ENCODE data around the gene PCDHGC4. TPM values are rescaled to one million over a fixed set of nuclear protein-coding genes. Genes with fewer than 3 reads are reported as not detected.

The PCDHGC4 gene
- 1.7 TPM for polyA plus RNA-seq
- long read RNA-seq, donor 1, full-length matches to known transcripts, result 2 of 2 reads
- long read RNA-seq, donor 1, partial matches to known transcripts, result 0 of 2 reads
- long read RNA-seq, donor 1, other reads (novel, unspliced or antisense), result 0 of 2 reads
- long read RNA-seq, donor 2, full-length matches to known transcripts, result 3 of 3 reads
- long read RNA-seq, donor 2, partial matches to known transcripts, result 0 of 3 reads
- long read RNA-seq, donor 2, other reads (novel, unspliced or antisense), result 0 of 3 reads
- long read RNA-seq, donor 3, partial matches to known transcripts, result 0 of 1 reads
- long read RNA-seq, donor 3, other reads (novel, unspliced or antisense), result 0 of 1 reads
- long read RNA-seq, donor 4, result 0 reads
- long read RNA-seq, donor 5, partial matches to known transcripts, result 0 of 1 reads
- long read RNA-seq, donor 5, other reads (novel, unspliced or antisense), result 0 of 1 reads
- long read RNA-seq, donor 6, partial matches to known transcripts, result 0 of 3 reads
- long read RNA-seq, donor 6, other reads (novel, unspliced or antisense), result 0 of 3 reads
- long read RNA-seq, donor 7, full-length matches to known transcripts, result 4 of 4 reads
- long read RNA-seq, donor 7, partial matches to known transcripts, result 0 of 4 reads
- long read RNA-seq, donor 7, other reads (novel, unspliced or antisense), result 0 of 4 reads
- long read RNA-seq, donor 8, full-length matches to known transcripts, result 4 of 4 reads
- long read RNA-seq, donor 8, partial matches to known transcripts, result 0 of 4 reads
- long read RNA-seq, donor 8, other reads (novel, unspliced or antisense), result 0 of 4 reads
- long read RNA-seq, donor 9, partial matches to known transcripts, result 0 of 2 reads
- long read RNA-seq, donor 9, other reads (novel, unspliced or antisense), result 0 of 2 reads
- long read RNA-seq, donor 10, result 0 reads
- long read RNA-seq, donor 11, partial matches to known transcripts, result 0 of 2 reads
- long read RNA-seq, donor 11, other reads (novel, unspliced or antisense), result 0 of 2 reads

- DNase-seq, result no peak
- Histone ChIP-seq H3K36me3 (ENCODE audit: control insufficient read depth, insufficient read depth, low read length) (peaks cover 14% of the 10 kb centered on the region), H3K27ac (ENCODE audit: low read length) (no peak within 1 kb of the TSS), H3K27me3 (ENCODE audit: control insufficient read depth, insufficient read depth, low read length) (peaks cover 57% of the 10 kb centered on the region), H3K4me1 (ENCODE audit: control insufficient read depth, insufficient read depth, low read length) (no peaks in the 10 kb centered on the region), H3K4me3 (ENCODE audit: low read length) (peak within 1 kb of the TSS; percentile 7), H3K9me3 (ENCODE audit: control insufficient read depth, low read depth, low read length) (no peaks in the 10 kb centered on the region)
- no CpG with 5 or more reads among the region's 39 CpGs for WGBS (ENCODE audit: insufficient coverage, low lambda C conversion rate)
Observed at GRCh38 chr5:141484641-141485311, at the start of gene PCDHGC4. PCDHGC4 (plus strand) TSS chr5:141485030; CDS start chr5:141485174, 144 bp downstream.

GRCh38 chr5:141437221-141437620 is 47.6 kb upstream of the PCDHGC4 start:
- 89% methylated on average over 1 of the region's 2 CpGs for whole genome bisulfite sequencing (ENCODE audit: insufficient coverage, low lambda C conversion rate)
- DNase-seq, result no peak
- Histone ChIP-seq H3K4me3 (ENCODE audit: low read length) (no peak overlapping the region), H3K9me3 (ENCODE audit: control insufficient read depth, low read depth, low read length) (peaks cover 34% of the 10 kb centered on the region), H3K27ac (ENCODE audit: low read length) (no peak overlapping the region), H3K4me1 (ENCODE audit: control insufficient read depth, insufficient read depth, low read length) (no peaks in the 10 kb centered on the region), H3K27me3 (ENCODE audit: control insufficient read depth, insufficient read depth, low read length) (peaks cover 9% of the 10 kb centered on the region), H3K36me3 (ENCODE audit: control insufficient read depth, insufficient read depth, low read length) (no peaks in the 10 kb centered on the region)

- no peaks in the 10 kb centered on the region for H3K27me3 ChIP-seq (ENCODE audit: control insufficient read depth, insufficient read depth, low read length)
- H3K4me3 ChIP-seq (ENCODE audit: low read length), result no peak overlapping the region
- peaks cover 21% of the 10 kb centered on the region for H3K9me3 ChIP-seq (ENCODE audit: control insufficient read depth, low read depth, low read length)
- no peak for DNase-seq
- H3K27ac ChIP-seq (ENCODE audit: low read length), result no peak overlapping the region
- no peaks in the 10 kb centered on the region for H3K4me1 ChIP-seq (ENCODE audit: control insufficient read depth, insufficient read depth, low read length)
- WGBS (ENCODE audit: insufficient coverage, low lambda C conversion rate), result no CpG with 5 or more reads among the region's 10 CpGs
- no peaks in the 10 kb centered on the region for H3K36me3 ChIP-seq (ENCODE audit: control insufficient read depth, insufficient read depth, low read length)
Observed at GRCh38 chr5:141439411-141440141, 45.3 kb upstream of the PCDHGC4 start.

- no peaks in the 10 kb centered on the region for H3K27me3 ChIP-seq (ENCODE audit: control insufficient read depth, insufficient read depth, low read length)
- 100% methylated on average over 1 of the region's 9 CpGs for WGBS (ENCODE audit: insufficient coverage, low lambda C conversion rate)
- peaks cover 21% of the 10 kb centered on the region for H3K9me3 ChIP-seq (ENCODE audit: control insufficient read depth, low read depth, low read length)
- no peak overlapping the region for H3K4me3 ChIP-seq (ENCODE audit: low read length)
- no peaks in the 10 kb centered on the region for H3K4me1 ChIP-seq (ENCODE audit: control insufficient read depth, insufficient read depth, low read length)
- no peak for DNase-seq
- no peak overlapping the region for H3K27ac ChIP-seq (ENCODE audit: low read length)
- no peaks in the 10 kb centered on the region for H3K36me3 ChIP-seq (ENCODE audit: control insufficient read depth, insufficient read depth, low read length)
Observed at GRCh38 chr5:141440341-141440740, 44.5 kb upstream of the PCDHGC4 start.

- no peak overlapping the region for H3K27ac ChIP-seq (ENCODE audit: low read length)
- H3K4me3 ChIP-seq (ENCODE audit: low read length), result no peak overlapping the region
- no CpG with 5 or more reads among the region's 50 CpGs for WGBS (ENCODE audit: insufficient coverage, low lambda C conversion rate)
- H3K4me1 ChIP-seq (ENCODE audit: control insufficient read depth, insufficient read depth, low read length), result no peaks in the 10 kb centered on the region
- no peaks in the 10 kb centered on the region for H3K27me3 ChIP-seq (ENCODE audit: control insufficient read depth, insufficient read depth, low read length)
- peaks cover 21% of the 10 kb centered on the region for H3K9me3 ChIP-seq (ENCODE audit: control insufficient read depth, low read depth, low read length)
- H3K36me3 ChIP-seq (ENCODE audit: control insufficient read depth, insufficient read depth, low read length), result no peaks in the 10 kb centered on the region
- DNase-seq, result no peak
Observed at GRCh38 chr5:141441571-141442170, 43.2 kb upstream of the PCDHGC4 start.

GRCh38 chr5:141465351-141465750 is 19.5 kb upstream of the PCDHGC4 start:
- Histone ChIP-seq H3K4me3 (ENCODE audit: low read length) (no peak overlapping the region), H3K27me3 (ENCODE audit: control insufficient read depth, insufficient read depth, low read length) (no peaks in the 10 kb centered on the region), H3K36me3 (ENCODE audit: control insufficient read depth, insufficient read depth, low read length) (no peaks in the 10 kb centered on the region), H3K9me3 (ENCODE audit: control insufficient read depth, low read depth, low read length) (no peaks in the 10 kb centered on the region), H3K4me1 (ENCODE audit: control insufficient read depth, insufficient read depth, low read length) (no peaks in the 10 kb centered on the region), H3K27ac (ENCODE audit: low read length) (no peak overlapping the region)
- no peak for DNase-seq
- WGBS (ENCODE audit: insufficient coverage, low lambda C conversion rate), result no CpG with 5 or more reads among the region's 3 CpGs

GRCh38 chr5:141475625-141476131 is 9.2 kb upstream of the PCDHGC4 start, which contains the start of gene PCDHGC3:
PCDHGC3 (plus strand) TSS chr5:141475966; CDS start chr5:141476117, 151 bp downstream.
- peak within 1 kb of the TSS; percentile 51 for H3K27ac ChIP-seq (ENCODE audit: low read length)
- no CpG with 5 or more reads among the region's 28 CpGs for WGBS (ENCODE audit: insufficient coverage, low lambda C conversion rate)
- H3K4me1 ChIP-seq (ENCODE audit: control insufficient read depth, insufficient read depth, low read length), result peaks cover 9% of the 10 kb centered on the region
- H3K36me3 ChIP-seq (ENCODE audit: control insufficient read depth, insufficient read depth, low read length), result no peaks in the 10 kb centered on the region
- peak within 1 kb of the TSS; percentile 56 for H3K4me3 ChIP-seq (ENCODE audit: low read length)
- H3K27me3 ChIP-seq (ENCODE audit: control insufficient read depth, insufficient read depth, low read length), result peaks cover 35% of the 10 kb centered on the region
- no peaks in the 10 kb centered on the region for H3K9me3 ChIP-seq (ENCODE audit: control insufficient read depth, low read depth, low read length)
- peak; percentile 72 to 82 for DNase-seq

GRCh38 chr5:141476132-141476911 is 8.5 kb upstream of the PCDHGC4 start:
- Histone ChIP-seq H3K9me3 (ENCODE audit: control insufficient read depth, low read depth, low read length) (no peaks in the 10 kb centered on the region), H3K4me1 (ENCODE audit: control insufficient read depth, insufficient read depth, low read length) (peaks cover 9% of the 10 kb centered on the region), H3K4me3 (ENCODE audit: low read length) (peak overlapping the region; percentile 56), H3K27me3 (ENCODE audit: control insufficient read depth, insufficient read depth, low read length) (peaks cover 35% of the 10 kb centered on the region), H3K36me3 (ENCODE audit: control insufficient read depth, insufficient read depth, low read length) (no peaks in the 10 kb centered on the region), H3K27ac (ENCODE audit: low read length) (peak overlapping the region; percentile 51)
- peak; percentile 52 to 69 for DNase-seq
- no CpG with 5 or more reads among the region's 58 CpGs for WGBS (ENCODE audit: insufficient coverage, low lambda C conversion rate)

All from large intestine (tissue), 12 donors.